GM19468 (cell line): Measurements from ENCODE around the gene NPFFR2.
"Not testable (repeated sequence)": the region's sequence is repeated elsewhere in the genome, so short reads cannot be mapped to it uniquely, and the experiment has no call there.

Source experiments
- ATAC-seq: cut with Tn5 transposase; IDR thresholded peaks from one replicate; pipeline ENCODE4 v1.9.1; 2021; ENCODE audit warnings: mild to moderate bottlenecking, moderate library complexity, moderate number of reproducible peaks; ENCODE audit not compliant: unreplicated experiment; ENCODE audit errors: extremely low read depth

NPFFR2 gene

DNA sequence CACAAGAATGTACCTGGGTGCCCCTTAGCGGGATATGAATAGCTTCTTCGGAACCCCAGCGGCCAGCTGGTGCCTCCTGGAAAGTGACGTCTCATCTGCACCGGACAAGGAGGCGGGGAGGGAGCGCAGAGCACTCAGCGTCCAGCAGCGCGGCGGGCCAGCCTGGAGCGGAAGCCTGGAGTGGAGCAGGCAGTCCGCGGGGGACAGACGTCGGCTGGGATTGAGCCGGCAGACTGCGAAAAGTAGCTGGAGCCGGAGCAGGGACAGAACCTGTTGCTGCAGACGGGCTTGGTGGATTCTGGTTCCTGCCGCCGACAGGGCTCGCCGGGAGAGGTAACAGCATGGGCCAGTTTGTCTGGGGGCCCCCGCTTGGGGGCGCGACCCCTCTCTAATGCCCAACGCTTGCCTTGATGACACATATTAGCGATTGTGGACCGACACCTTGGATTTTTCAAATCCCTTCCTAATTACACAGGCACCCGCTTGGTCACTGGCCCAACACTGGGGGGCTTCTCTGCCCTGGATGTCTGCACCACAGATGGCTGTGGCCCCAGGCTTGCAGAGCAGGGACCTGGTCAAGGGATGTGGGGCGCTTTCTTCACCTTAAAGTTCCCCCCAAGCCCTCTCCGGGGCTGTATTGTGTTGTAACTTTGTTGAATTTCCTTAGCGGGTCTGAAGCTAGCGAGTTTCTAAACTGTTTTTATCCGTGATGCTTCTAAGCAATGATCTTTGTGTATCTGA is at the start of gene NPFFR2:
Gene NPFFR2, plus strand, starts transcription at position 133 of the 741 bp plus-strand sequence. CDS start 96,592 bp downstream, outside the sequence.
- ATAC-seq, result no peak

DNA sequence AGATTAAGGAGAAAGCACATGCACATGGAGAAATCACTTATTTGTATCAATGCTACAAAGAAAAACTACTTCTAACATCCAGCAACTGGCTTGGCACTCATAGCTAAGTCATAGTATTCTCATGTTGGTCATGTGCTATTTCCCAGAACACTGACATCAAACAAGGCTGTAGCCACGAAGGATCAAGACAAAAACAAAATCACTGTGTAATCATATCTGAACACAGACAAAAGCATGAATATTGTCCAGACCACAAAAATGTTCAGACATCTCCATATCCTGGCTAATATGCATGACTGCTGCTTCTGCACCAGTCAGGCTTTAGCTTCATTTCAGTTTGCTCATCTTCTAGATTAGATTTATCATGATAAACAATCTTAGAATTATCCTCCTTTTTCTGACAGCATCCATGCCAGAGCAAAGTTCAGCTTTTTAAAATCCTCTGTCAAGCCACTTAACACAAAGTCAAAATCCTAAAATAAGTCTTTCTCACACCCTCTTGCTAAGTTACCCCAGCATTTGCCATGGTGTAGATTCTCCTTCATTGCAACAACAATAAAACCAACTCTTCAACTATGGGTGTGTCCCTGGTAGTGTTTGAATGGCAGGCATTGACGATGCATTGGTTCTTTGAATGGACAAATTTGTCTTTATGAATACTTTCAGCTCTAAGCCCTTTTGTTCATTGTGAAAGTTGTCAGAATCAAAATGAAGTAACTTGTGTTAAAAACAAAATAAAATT is 39.1 kb upstream of the NPFFR2 start:
- ATAC-seq, result no peak

GRCh38 chr4:71994559-71994958 is 37.2 kb upstream of the NPFFR2 start:
- ATAC-seq, result no peak

DNA sequence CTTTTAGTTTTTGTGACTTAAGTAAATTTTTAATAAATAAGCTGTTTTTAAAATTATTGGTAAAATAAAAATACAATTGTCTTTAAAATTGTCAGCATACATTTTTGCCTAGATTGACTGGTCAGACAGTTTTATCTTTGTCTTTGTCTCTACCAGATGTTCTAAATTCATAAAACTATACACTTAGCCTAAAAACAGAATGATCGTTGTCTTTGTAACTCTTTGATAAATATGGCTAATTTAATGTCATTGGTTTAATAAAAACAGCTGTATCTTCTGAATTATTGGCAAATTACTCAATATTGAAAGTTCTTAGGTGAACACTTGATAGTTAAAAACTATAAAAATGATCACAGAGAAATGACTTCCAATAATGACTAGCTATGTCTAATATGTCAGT is 36.5 kb upstream of the NPFFR2 start:
- ATAC-seq, result no peak

DNA sequence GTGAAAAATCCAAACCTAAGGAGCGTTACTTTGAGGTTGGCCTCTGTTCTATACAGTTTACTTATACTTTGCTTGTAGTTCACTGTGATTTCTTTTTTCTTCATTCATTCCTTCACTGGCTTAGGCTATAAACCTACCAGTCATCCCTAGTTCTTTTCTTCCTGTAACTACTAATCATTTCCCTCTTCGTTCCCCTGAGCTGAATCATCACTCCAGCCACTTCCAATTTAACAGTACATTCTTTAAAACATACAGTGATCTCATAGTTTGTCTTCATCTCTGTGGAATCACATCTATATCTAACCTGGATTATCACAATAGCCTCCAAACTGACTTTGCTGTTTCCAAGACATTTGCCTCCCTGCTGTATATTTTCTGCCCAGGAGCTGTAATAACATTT is 25.2 kb upstream of the NPFFR2 start:
- no peak for ATAC-seq

GRCh38 chr4:72011906-72012305 is 19.9 kb upstream of the NPFFR2 start:
- no peak for ATAC-seq

DNA sequence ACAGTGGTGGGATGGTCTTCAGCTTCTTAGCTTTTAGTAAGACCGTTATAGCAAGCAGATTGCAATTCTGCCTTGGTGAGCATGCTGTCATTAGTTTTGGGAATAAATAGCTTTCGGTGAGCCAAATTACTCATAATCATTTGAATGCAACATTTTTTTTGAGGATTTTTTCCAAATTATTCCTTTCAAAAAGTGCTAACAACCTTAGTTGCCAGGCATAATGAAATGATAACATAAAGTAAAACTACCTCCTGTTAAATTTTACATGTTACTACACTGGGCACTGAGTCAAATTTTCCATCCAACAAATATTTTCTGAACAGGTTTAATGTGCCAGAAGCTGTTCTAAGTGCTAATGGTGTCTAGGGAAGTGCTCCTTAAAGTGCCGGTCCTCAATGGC is 15.8 kb upstream of the NPFFR2 start:
- no peak for ATAC-seq

- ATAC-seq, result no peak
Measured at GRCh38 chr4:72019688-72020087, 12.1 kb upstream of the NPFFR2 start.

DNA sequence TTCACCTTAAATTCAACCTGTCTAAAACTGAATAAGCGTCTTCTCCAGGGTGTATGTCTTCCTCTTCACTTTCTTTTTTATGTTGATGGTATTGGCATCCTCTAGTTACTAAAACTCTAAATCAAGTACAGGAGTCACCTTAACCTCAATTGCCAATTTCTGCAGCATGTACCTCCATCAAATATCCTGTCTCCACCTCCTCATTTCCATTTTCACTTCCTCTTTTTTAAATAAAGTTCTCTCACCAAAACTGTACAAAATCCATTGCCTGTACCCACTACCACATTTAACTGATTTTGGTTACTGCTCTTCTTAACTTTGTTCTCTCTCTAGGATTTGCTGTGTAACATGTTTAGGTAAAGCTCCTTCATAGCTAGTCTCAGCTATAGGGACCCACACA is 9.2 kb upstream of the NPFFR2 start:
- no peak for ATAC-seq

DNA sequence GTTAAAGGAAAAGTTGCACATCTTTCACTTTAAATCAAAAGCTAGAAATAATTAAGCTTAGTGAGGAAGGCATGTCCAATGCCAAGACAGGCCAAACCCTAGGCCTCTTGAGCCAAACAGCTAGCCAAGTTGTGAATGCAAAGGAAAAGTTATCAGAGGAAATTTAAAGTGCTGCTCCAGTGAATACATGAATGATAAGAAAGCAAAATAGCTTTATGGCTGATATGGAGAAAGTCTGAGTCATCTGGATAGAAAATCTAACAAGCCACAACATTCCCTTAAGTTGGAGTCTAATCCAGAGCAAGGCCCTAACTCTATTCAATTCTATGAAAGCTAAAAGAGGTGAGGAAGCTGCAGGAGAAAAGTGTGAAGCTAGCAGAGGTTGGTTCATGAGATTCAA is 23.8 kb downstream of the NPFFR2 start:
- no peak for ATAC-seq

GRCh38 chr4:72063726-72064125 is 31.9 kb downstream of the NPFFR2 start:
- ATAC-seq, result no peak

DNA sequence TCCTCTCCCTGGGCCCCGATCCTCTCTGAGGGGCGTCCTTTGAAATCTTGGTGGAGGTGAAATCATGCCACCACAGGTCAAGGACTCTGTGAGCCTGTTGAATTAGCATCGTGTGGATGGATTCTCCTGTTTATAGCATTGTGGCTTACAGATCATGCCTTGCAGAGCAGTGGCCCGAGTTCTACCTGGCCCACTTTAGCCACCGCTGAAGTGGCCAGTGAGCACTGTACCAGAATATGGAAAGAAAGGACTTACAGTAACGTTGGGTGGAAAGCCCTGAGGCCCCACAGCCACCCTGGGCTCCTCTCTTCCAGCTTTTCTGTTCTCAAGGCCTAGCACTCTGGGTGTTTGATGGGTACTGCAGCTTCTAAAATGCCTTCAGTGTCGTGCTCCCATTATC is 35.3 kb downstream of the NPFFR2 start:
- no peak for ATAC-seq

DNA sequence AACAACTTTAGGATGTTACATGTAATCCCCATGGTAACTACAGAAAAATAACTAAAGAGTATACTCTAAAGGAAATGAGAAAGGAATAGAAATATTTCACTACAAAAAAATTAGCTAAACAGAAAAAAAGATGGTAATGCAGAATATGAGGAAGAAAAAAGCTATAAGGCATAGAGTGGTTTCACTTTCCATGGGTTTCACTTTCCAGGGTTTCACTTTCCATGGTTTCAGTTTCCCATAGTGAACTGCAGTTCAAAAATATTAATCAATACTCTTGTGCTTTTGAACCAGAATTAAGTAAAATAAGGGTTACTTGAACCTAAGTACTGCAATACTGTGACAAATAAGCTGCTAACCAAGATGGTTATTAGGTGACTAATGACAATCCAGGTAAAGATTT is 42.0 kb downstream of the NPFFR2 start:
- no peak for ATAC-seq

GRCh38 chr4:72076562-72076961 is 44.8 kb downstream of the NPFFR2 start:
- no peak for ATAC-seq

- ATAC-seq, result no peak
Measured at GRCh38 chr4:72077346-72077745, 45.5 kb downstream of the NPFFR2 start.

GRCh38 chr4:72084587-72085011 is 52.8 kb downstream of the NPFFR2 start:
- ATAC-seq, result no peak

GRCh38 chr4:72090606-72091005 is 58.8 kb downstream of the NPFFR2 start:
- not testable (repeated sequence) for ATAC-seq

DNA sequence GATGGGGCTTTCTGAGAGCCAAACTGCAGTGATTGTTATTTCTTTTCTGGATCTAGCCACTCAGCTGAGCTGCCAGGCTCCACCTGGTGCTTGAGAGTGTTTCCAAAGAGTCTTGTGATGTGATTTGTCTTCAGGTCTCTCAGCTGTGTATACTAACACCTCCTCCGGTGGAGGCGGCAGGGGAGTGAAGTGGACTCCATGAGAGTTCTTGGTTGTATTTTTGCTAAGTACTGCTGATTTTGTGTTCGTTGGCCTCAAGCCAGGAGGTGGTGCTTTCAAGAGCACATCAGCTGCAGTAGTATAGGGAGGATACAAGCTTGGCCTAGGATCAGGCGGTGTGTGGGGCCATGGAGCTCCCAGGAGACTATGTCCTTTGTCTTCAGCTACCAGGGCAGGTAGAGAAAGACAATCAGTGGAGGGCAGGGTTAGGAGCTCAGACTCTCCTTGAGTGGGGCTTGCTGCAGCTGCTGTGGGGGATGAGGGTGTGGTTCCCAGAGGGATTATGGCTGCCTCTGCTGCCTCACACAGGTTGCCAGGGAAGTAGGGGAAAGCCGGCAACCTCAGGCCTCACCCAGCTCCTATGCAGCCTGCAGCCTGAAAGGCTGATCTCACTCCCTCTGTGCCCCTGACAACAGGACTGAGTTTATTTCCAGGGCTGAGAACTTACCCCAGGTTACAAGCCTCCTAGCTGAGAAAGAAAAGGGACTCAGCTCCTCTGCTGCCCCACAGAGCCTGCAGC is 62.4 kb downstream of the NPFFR2 start:
- ATAC-seq, result no peak

DNA sequence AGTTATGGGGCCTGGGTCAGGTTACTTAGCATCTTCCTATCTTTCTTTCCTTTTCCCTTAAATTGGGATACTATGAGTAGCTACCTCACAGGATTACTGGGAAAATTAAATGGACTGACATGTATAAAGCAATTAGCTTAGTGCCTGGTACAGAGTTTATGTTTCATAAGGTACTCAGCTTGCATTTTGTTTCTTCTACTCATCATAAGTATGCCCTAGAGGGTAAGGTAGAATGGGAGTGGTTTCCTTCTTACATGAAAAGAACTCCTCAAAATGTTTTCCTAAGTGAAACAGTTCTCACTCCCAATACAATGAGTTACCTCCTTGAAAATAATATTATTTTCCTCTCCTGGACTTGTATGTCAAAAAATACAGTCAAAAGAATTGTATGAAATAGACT is 75.7 kb downstream of the NPFFR2 start:
- no peak for ATAC-seq

DNA sequence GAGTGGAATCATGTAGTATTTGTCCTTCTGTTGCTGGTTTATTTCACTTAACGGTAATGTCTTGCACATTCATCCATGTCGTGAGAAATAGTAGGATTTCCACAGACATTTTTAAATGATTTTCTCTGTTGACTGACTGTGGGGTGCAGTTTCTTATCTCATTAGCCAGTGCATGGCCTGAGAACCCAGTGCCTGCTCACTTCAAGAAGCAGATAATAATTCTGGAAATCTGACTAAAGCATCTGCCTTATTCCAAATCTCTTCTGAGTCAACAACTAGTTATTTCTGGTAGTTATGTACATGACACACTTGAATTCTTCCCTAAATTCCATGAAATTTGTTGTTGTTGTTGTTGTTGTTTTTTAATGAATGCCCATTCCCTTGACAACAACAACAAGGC is 77.6 kb downstream of the NPFFR2 start:
- no peak for ATAC-seq

DNA sequence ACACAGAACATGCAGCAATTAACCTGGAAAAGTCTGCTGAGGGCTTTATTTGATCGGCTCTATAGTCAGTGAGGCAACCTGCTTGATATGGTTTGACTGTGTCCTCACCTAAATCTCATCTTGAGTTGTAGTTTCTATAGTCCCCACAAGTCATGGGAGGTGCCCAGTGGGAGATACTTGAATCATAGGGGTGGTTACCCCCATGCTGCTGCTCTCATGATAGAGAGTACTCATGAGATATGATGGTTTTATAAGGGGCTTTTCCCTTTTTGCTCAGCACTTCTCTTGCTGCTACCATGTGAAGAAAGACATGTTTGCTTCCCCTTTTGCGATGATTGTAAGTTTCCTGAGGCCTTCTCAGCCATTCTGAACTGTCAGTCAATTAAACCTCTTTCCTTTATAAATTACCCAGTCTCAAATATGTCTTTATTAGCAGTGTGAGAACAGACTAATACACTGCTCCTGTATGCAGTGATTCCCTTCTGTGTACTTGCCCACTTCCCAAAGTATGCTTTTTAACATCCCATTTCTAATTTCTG is 78.2 kb downstream of the NPFFR2 start:
- ATAC-seq, result no peak
